ENCODE measurements around the gene SLX9.

The SLX9 gene

DNA sequence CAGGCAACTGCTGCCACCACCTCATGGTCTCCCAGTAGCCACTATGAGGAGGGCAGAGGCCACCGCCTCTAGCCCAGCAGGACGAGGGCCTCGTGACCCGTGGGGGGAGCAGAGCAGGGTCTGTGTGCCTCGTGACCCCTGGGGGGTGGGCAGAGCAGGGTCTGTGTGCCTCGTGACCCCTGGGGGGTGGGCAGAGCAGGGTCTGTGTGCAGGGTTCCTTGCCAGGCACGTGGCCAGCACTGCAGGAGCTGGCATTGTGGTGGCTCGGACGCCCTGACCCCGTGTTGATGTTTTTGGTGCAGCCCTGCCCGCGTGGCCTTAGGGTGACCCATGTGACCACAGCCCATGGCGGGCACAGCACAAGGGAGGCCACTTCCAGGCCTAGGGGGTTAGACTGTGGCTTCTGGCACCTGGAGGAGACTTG, 52.8 kb downstream of the SLX9 start:
- DNase-seq = no peak

DNA sequence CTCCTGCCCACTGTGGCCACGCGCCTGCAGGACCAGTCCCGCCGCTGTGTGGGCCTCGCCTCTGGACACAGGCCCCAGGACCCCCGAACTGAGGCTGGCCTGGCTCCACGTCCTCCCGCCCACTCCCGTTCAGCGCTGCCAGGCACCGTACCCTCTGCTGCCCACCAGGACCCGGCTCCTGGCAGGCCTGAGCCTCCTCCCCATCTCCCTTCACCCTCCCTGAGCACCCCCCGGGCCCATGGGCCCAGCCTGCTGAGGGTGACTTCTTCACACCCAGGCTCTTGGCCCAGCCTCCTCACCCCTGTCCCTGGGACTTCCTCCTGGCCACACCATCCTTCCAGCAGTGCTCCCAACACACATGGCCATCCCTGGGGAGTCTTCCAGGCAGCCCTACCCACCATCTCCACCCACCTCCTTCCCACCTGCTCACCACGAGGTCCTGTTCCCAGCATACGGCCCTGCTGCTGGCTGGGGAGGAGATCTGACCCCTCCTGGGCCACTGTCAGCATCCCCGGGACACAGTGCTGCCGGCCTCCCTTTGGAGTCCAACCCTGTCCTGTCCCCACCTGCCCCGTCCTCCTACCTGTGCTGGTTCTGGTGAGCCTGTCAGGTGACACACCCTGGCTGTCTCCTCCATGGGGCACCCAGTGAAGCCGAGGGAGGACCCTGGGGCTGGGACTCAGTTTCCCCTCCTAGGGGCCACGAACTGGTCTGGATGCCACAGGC, 53.7 kb downstream of the SLX9 start:
- no peak for DNase-seq

DNA sequence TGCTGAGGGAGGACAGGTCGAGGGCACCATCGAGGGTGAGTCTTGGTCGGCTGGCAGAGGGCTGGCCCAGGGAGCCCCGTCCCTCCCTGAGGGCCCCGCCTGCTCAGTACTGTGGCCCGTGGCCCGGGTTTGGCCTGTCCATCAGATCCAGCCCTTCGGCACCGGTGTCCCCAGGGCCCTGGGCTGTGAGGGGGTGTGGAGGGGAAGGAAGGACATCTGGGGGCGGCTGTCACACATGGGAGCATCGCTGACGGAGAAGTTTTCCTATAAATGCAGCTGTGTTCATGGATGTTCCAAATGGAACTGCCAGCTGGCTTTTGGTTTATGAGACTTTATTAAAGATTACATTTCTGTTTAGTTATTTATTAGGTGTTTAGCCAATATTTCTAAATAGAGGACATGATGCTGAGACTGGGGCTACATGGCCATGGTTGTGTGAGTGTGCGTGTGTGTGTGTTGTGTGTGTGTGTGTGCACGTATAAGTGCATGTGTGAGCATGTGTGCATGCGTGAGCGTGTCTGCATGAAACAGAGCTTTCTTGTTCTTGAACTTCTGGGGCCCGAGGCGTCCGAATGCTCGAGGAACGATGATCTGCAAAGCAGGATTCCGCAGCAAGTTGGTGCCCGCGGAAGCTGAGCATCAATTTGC, 54.3 kb downstream of the SLX9 start:
- DNase-seq = no peak

DNA sequence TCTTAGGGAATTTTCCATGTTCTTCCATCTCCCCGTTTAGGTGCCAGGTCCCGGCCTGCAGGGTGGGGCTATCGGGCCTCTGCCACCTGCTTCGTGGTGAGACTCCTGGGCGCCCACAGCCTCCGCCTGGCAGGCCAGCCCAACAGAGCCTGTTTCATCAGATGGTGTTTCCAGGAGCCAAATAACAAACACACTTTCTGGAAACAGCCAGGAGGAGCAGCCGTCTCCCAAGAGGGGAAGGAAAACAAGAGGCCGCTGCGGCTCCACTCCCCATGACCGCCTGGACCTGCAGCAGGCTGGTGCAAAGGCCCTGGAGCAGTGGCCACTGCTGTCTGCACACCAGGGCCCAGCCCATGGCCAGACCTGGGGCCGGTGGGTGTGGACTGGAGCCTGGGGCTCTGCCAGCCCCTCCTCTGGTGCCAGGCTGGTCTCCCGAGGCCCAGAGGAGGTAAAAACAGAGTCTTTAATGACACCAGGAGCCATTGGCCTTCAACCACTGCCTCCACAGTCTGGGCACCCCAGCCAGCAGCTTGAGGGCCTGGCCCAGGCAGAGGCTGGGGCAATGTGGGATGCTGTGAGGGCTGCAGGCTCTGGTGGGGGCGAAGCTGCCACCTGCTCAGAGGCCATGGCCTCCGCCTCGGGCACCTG, 55.0 kb downstream of the SLX9 start:
- DNase-seq = no peak

DNA sequence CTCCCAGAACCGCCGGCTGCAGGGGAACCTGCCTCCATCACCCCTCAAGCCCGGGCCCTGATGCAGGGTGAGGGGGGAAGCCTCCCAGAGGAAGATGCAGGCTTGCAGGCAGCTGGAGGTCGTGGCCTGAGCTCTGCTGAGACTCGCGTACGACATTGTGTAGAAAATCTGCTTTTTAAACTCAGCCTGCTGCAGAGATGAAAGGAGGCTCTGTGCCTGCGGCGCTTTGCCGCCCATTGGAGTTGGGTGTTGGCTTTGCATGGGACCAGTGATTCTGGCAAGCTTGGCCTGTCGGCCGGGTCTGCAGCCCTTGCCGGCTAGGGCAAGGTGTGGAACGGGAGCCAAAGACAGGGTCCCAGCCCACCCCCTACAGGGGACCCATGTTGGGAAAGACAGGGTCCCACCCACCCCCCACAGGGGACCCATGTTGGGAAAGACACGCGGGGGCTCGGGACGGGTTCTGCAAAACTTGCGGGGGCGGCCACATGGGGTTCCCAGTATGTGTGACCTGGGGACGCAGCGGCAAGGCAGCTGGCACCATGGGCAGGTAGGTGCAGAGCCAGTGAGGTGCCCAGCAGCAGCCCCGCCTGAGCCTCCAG, 55.6 kb downstream of the SLX9 start:
- DNase-seq = no peak

DNA sequence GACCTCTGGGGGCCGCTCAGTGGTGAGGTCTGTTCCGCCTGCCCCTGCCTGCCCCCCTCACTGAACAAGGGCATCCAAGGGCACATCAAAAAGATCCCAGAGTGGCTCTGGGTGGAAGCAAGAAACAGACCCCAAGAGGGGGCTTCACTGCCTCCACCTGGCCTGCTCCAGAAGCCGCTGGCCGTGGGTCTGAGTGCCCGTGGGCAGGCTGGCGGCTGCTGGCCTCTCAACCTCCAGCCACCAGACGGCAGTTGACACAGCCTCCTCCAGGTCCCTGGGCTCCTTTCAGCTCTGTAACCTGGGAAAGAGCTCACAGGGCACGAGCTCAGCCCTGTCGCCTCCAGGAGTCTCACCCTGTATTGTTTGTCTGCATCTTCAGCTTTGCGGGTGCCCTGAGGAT, 56.3 kb downstream of the SLX9 start:
- DNase-seq = no peak

DNA sequence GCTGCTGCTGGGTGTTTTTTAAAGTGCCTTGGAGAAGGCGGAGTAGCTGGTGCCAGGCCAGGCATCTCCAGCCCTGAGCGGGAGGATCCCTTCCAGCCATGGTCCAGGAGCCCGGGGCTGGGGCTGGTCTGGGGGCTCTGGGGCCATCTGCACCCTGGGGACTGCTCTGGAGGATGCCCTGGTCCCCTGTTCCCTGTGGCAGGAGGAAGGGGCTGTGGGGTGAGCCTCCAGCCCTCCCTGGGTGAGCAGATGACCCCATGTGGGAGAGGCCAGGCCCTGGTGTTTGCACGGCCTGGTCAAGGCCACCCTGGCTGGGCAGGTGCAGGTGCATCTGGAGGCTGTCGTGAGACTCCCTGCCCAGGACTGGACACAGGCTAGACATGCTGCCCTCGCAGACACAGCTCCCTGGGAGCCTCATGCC, 56.7 kb downstream of the SLX9 start:
- DNase-seq = no peak

DNA sequence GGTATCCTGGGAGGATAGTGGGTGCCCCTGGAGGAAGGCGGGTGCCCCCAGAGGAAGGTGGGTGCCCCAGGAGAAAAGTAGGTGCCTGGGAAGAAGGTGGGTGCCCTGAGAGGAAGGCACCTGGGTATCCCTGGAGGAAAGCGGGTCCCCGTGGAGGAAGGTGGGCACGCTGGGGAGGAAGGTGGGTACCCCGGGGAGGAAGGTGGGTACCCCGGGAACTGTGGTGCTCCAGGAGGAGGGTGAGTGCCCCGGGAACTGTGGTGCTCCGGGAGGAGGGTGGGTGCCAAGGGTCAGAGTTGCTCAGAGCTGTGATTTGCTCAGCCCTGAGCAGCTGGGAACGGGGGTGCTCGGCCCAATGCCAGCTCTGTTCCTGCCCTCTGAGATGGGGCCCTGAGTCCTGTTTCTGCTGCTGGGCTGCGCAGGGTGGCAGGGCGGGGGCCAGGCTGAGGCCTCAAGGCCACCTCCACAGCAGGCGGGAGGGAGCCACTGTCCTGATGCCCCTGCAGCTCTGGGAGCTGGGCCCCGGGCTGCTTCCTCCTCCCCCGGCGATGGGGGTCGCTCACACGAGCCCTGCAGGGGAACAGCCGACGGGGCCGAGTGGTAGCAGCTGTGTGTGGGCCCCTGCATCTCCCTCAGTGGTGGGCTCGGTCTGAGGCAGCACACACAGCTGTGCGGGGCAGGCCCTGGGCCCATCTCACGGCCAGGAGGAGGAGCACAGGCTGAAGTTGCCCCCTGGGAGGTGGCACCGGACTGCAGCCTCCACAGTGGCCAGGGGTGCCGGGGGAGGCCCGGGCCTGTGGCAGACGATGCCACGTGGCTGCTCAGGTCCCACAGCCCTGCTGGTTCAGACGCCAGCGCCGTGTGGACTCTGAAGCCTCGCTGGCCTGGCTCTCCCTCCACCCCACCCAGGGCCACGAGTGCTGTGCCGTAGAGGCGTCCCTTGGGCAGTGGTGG, 57.4 kb downstream of the SLX9 start:
- no peak for DNase-seq

DNA sequence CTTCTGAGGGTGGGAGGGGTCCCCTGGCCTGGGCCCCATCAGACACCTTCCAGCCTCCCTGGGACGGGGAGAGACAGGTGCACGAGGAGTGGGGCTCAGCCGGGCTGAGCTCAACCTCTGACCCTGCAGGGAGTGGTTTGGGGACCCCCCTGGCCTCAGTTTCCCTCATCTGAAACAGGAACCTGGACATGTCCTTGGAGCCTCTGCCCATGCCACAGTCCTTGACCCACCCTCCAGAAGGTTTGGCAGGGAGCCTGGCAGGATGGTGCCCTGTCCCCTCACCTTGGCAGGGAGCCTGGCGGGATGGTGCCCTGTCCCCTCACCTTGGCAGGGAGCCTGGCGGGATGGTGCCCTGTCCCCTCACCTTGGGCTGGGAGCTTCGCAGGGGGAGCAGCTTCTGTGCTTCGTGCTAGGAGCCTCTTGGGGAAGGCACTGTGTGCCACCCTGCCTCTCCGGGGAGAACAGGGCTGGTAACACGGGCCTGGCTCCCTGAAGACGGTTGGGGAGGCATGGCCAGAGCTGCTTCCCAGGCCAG, 58.3 kb downstream of the SLX9 start:
- DNase-seq = no peak

DNA sequence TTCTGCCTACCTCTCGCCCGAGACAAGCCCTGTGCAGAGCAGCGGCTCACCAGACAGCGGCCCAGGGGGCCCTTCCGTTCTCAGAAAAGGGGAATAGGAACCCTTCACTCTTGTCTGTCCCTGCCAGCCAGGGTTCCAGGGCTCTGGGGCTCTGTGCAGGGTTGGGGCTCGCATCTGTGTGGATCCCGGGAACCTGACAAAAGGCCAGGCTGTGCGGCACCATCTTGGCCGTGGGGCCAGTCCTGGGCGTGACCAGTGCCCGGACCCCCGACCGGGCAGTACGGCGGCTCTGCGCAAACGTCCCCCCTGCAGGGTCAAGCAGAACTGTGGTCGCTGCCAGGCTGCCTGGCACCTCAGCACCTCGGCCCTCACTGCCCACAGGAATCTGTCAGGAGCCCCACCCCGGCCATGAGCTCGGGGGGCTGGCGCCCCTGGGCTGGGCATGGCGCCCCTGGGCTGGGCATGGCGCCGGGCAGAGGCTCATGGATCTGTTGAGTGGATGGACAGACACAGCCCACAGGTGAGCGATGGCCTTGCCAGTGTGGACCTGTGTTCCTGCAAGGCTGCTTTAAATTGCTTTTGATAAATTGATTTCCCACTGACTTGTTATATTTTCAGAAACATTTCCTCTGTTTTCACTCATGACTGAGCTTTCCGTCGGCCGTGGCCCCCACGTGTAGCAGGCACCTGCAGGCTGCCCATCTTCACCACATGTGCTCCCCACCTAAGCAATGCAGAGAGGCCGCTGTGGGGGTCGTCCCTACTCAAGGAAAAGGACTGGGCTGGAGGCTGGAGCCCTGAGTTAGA, 59.0 kb downstream of the SLX9 start:
- no peak for DNase-seq

DNA sequence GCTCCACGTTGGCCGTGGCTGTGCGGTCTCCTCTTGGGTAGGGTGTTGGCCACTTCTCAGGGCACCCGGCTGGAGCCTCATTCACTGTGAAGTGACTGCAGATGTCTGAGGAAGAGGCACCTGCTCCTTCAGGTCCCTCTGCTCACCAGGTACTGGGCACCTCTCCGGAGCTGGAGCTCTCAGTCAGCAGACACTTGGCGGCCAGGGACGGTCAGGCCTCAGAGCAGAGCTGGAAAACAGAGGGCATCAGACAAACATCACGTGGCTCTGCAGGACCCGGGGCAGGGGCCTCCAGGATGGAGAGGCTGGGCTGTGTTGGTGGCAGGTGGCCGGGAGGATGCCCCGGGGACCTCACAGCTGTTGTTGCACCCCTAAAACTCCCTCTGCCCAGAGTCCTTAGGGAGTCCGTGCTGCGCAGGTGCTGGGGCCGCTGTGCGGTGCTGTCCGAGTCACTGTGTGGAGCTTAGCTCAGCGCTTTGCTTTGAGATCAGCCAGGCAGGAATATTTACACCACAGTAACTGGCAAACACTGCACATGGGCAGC, 59.7 kb downstream of the SLX9 start:
- no peak for DNase-seq

DNA sequence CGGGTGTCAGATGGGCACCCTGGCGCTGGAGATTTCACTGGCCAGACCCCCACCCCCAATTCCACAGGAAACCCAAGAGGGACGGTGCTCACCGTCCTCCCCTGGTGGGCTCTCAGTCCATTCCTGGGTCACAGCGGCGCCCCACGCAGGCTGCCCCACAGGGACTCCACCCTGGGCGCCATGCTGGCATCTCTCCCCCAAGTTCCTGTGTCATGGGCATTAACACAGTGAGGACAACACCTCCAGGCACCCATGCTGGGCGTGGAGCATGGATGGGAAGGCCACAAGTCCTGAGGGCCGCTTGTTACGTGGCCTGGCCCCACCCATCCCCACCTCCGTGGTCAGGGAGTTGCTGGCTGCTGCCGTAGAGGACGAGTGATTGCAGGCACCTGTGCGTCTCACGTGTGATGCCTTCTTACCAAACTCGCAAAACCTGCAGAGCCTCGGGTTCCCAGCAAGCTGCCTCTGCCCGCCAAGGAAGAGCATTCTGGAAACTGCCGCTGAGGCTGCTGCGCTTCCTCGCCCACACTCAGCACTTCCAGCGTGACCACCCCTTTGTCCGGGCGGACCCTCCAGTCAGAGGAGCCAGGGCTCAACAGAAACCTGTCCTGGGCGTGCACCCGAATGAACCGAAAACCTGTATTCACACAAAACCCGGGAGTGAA, 60.3 kb downstream of the SLX9 start:
- DNase-seq = no peak

DNA sequence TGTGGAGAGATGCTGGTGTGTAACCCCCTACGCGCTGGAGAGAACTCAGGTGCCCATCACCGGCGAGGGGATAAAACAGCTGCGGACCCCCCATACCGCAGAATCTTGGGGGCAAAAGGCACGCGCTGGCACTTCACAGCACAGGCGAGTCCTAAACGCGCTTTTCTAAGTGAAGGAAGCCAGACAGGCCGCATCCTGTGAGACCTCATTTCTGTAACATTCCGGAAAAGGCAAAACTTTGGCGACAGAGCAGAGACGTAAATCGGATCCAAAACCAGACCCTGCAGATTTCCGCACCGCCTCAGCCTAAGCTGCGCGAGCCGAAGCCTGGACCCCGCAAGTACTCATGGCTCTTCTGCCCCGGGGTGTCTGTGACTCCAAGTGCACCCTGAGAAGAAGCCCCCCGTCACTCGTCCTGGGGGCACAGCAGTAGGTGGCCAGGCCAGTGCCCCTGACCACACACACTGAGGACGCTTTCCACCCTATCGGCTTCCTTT, 60.9 kb downstream of the SLX9 start:
- DNase-seq = no peak

DNA sequence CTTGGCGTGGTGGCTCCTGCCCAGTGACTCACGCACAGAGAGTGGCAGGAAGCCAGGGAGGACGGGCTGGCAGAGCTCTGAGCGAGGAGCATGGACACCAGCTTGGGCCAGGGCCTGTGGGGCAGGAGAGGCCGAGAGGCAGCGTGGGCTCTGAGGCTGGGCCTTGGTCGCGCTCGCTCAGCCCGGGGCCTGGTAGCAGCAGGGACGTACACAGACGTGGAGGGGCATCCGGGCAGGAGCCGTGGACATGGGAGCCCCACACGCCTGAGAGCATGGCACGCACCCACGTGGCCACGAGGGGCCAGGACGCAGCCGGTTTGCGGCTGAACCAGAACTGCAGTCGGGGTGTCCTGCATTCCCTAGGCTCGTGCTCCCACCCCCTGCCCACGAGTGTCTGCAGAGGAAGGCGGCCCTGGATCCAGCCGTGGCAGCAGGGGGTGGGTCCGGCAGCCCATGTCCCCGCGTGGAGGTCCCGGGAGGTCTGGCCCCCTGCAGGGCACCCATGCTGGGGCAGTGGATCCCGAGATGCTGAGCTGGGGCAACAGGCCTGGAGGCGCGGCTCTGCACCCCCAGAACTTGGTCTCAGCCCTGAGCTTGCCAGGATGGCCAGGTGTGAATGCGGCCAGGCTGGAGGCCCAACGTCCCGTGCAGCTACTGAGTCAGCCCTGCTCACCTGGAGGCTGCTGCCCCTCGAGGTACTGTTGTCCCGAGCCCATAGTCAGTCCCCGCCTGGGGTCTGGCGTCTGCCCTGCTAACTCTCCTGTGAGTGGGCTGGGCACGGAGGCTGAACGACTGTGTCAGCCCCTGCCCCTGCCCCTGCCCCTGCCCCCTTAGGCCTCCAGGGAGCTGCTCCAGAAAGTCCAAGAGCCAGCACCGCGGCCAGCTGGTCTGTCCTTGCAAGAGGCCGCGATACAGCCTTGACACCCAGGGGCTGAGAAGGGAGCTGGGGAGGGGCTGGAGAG, 61.6 kb downstream of the SLX9 start:
- DNase-seq = no peak

DNA sequence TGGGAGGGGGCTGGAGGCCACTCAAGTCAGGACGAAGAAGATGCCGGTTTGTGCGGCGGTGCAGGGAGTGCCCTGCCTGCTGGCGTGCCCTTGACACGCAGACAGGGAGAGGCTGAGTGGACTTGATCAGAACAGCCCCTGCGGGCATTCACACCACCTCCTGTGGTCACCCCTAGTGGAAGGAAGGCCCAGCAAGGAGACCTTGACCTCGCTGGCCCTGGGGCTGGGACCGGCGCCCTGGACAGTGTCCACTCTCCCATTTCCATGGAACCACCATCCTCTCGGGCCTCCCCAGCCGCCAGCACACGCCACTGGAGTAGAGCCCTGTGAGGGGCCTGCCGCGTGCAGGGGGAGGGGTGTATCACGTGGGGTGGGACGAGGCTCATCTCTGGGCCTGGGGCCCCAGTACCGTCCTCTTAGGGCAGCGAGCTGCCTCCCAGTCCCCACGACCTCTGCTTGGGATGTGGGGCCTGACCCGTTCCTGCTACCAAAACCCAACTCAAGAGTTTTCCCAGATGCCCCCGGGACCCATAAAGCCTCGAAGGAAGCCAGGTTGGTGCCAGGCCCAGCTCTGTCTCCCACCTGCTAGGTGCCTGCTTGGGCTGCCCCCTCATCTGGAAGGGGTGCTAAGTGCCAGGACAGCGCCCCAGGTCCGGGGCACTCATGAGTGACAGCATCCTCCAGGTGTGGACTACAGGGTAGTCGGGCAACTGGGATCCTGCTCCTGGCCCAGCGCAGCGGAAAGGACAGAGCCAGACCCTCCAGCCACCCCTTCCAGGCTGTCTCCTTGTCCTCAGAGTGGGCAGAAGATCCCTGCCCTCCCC, 62.8 kb downstream of the SLX9 start:
- no peak for DNase-seq

DNA sequence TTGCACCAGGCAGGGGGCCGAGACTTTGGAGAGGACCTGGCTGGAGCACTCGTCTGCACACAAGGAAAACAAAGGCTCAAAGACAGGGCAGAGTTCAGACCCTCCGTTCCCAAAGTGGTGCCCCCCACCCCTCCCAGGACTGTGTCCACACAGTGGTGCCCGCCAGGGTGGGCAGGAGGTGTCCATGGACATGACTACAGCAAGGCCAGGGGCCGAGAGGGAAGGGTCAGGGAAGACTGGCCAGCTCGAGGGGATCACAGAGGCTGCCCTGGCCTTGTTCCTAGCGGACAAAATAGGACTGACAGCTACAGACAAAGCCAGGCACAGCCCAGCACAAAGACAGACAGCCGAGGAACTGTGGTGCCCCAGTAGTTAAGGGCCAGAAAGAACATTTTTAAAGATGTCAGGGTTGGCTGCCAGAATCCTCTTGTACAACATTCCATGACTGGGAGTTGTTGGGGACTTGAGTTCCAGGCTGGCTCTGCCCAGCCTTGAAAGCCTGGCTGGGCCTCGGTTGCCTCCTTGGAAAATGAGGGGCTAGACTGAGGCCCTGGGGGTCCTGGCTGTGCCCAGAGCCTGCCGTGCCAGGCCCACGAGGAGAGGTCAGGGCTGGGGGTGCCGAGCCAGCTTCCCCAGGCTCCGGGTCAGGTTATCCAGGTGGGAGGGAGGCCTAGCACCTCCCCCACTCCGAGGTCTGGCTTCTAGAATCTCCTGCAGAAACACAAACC, 63.7 kb downstream of the SLX9 start:
- DNase-seq = no peak

DNA sequence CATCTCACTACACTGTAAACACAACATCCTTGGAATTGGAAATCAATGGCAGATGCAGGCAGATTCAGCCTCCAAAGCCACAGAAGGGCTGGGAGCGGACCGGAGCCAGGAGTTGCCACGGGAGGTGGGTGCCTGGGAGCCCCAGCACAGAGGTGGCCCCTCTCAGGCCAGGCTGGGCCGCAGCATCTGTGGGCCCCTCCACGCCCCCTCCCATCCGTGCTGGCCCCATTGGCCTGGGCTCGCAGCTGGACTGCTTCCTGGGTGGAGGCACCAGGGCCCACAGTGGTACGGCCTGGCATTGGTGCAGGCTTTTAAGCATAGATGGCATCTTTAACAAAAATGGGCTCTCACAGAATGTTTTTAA, 64.2 kb downstream of the SLX9 start:
- no peak for DNase-seq
